HepG2 (cell line): ENCODE measurements around the gene CTBP1. TPM values are rescaled to one million over a fixed set of nuclear protein-coding genes. Genes with fewer than 3 reads are reported as not detected.

Source experiments
- ATAC-seq: fragments of 200-7000 bp; cut with Tn5 transposase; 3 replicates; pipeline ENCODE4 v1.9.1; 2020; ENCODE audit warnings: mild to moderate bottlenecking, moderate library complexity
- BruUV-seq: library from RNA; stranded (reverse); fragments of 400-500 nt; replicated peaks from 2 replicates; lab custom pipeline; 2021; lab: Mats Ljungman, UMichigan
- CTCF ChIA-PET: fragments of 300-600 bp; formaldehyde crosslinking; extraction: SDS; loops from one replicate; lab custom pipeline; 2021; ENCODE audit warnings: low total read pairs, inconsistent platforms, low intra/inter-chr PET ratio; lab: Yijun Ruan, JAX
- POLR2A ChIA-PET: fragments of 350-600 bp; sonication (Branson Sonifier 250); formaldehyde crosslinking; loops from one replicate; lab custom pipeline; 2020; ENCODE audit warnings: antibody characterized with exemption, inconsistent platforms; lab: Yijun Ruan, JAX
- DNase-seq: peaks from one replicate; pipeline ENCODE4 v3.0.0-alpha.2; 2015; ENCODE audit warnings: low spot score
- FAIRE-seq: peaks from 3 replicates; lab custom pipeline; 2011; peaks lifted over from hg19 to GRCh38; lab: Jason Lieb, UNC
- H2AFZ ChIP-seq: one replicate; pipeline ENCODE4 v1.6.1; 2011; ENCODE audit warnings: low read length, inconsistent platforms
- H3K27ac ChIP-seq: fragments of 300-600 bp; 3 replicates; pipeline ENCODE4 v1.8.0; 2011; ENCODE audit warnings: mixed run types, mild to moderate bottlenecking, mixed read lengths, low read length, inconsistent platforms; ENCODE audit not compliant: insufficient read depth; ENCODE audit errors: extremely low read length
- H3K27me3 ChIP-seq, 2 experiments: fragments of 200-600 bp in 1 of 2; 2 replicates in 1 of 2; 3 replicates in 1 of 2; pipeline versions ENCODE4 v1.6.0 to v1.8.0; 2011; ENCODE audit warnings: low read length in 2 of 2, mild to moderate bottlenecking in 2 of 2, moderate library complexity in 2 of 2, inconsistent platforms in 1 of 2; ENCODE audit not compliant: insufficient read depth in 2 of 2, control insufficient read depth in 1 of 2
- H3K36me3 ChIP-seq, 2 experiments: fragments of 200-600 bp in 1 of 2; replicated peaks in 1 of 2; 2 replicates in 1 of 2; 3 replicates in 1 of 2; pipeline versions ENCODE4 v1.5.1 to v1.8.0; 2011; ENCODE audit warnings: low read length in 2 of 2, inconsistent platforms in 1 of 2; ENCODE audit not compliant: insufficient read depth in 2 of 2, control insufficient read depth in 1 of 2
- H3K4me1 ChIP-seq: 2 replicates; pipeline ENCODE4 v1.5.1; 2012; ENCODE audit warnings: low read length, inconsistent platforms; ENCODE audit not compliant: insufficient read depth
- H3K4me2 ChIP-seq: 2 replicates; pipeline ENCODE4 v1.6.0; 2011; ENCODE audit warnings: low read depth, low read length, inconsistent platforms
- H3K4me3 ChIP-seq, 3 experiments: fragments of 200-600 bp in 1 of 3; sonication (generic), shearing (Covaris generic) in 1 of 3; replicated peaks in 1 of 3; 2 replicates each; pipeline ENCODE4 v1.5.1; 2011 to 2016; ENCODE audit warnings: low read length in 3 of 3, inconsistent platforms in 2 of 3, low read depth in 2 of 3, mild to moderate bottlenecking in 2 of 3, control low read depth in 1 of 3, mixed read lengths in 1 of 3; ENCODE audit not compliant: insufficient read depth in 1 of 3
- H3K79me2 ChIP-seq: one replicate; pipeline ENCODE4 v1.6.1; 2011; ENCODE audit warnings: low read length, inconsistent platforms; ENCODE audit not compliant: insufficient read depth
- H3K9ac ChIP-seq: 2 replicates; pipeline ENCODE4 v1.6.0; 2011; ENCODE audit warnings: mild to moderate bottlenecking, low read depth, low read length, inconsistent platforms; ENCODE audit not compliant: insufficient read depth
- H3K9me3 ChIP-seq: 2 replicates; pipeline ENCODE4 v1.5.1; 2012; ENCODE audit warnings: mild to moderate bottlenecking, low read length
- H4K20me1 ChIP-seq: 2 replicates; pipeline ENCODE4 v1.6.0; 2011; ENCODE audit warnings: inconsistent platforms, mild to moderate bottlenecking, low read length, moderate library complexity; ENCODE audit not compliant: insufficient read depth
- AGO2 ChIP-seq: fragments of 200-400 bp; formaldehyde crosslinking; optimal IDR thresholded peaks from 2 replicates; pipeline ENCODE3; 2017; ENCODE audit warnings: mild to moderate bottlenecking, low read depth, low read length, moderate library complexity
- AKAP8 ChIP-seq: sonication (generic); formaldehyde crosslinking; IDR thresholded peaks from 2 replicates; pipeline ENCODE4 v1.5.1; 2020; ENCODE audit warnings: mild to moderate bottlenecking, missing genetic modification reagents
- FOXP1 ChIP-seq, 2 experiments: fragments of 450-650 bp in 1 of 2; IDR thresholded peaks; 2 replicates each; pipeline ENCODE4 v1.6.1; 2017 to 2018; ENCODE audit warnings: antibody characterized with exemption in 1 of 2
- NRL ChIP-seq: sonication (generic); formaldehyde crosslinking; IDR thresholded peaks from 2 replicates; pipeline ENCODE4 v1.5.0; 2020; ENCODE audit warnings: missing genetic modification reagents, mild to moderate bottlenecking, moderate library complexity, borderline replicate concordance
- ZNF558 ChIP-seq: sonication (generic); formaldehyde crosslinking; IDR thresholded peaks from 2 replicates; pipeline ENCODE4 v1.9.0; 2022; ENCODE audit warnings: mild to moderate bottlenecking, missing genetic modification reagents, borderline replicate concordance
- ZNF607 ChIP-seq: sonication (generic); formaldehyde crosslinking; IDR thresholded peaks from 2 replicates; pipeline ENCODE4 v1.5.1; 2020; ENCODE audit warnings: missing genetic modification reagents, mild to moderate bottlenecking, borderline replicate concordance
- WGBS: methylation state at CpG from one replicate; pipeline ENCODE4 v1.1.6; 2017; ENCODE audit warnings: low lambda C conversion rate; 5-methylcytosine and 5-hydroxymethylcytosine counted together
- in situ Hi-C: cut with HindIII; loops from 2 replicates; pipeline ENCODE4 v1.10.0; 2017; ENCODE audit warnings: low pct_unique_long_range_greater_than_20kb; ENCODE audit not compliant: extremely low pct_ligation_motif_present
- intact Hi-C: fragments of 100-400 bp; cut with micrococcal nuclease; formaldehyde crosslinking; loops from one replicate; pipeline ENCODE4 v1.10.0; 2022; ENCODE audit not compliant: unreplicated experiment
- polyA plus RNA-seq, 8 experiments: library from polyadenylated mRNA; depleted of rRNA in 3 of 8; stranded (reverse) in 7 of 8; unstranded in 1 of 8; fragments of >200 nt; fragmentation: Illumina TruSeq in 4 of 8; extraction: Trizol in 4 of 8; gene quantifications; 2 replicates each; pipeline versions ENCODE4 v1.2.1 to v1.2.3, GENCODE V29; 2011 to 2016; ENCODE audit warnings: low read depth in 4 of 8, missing spikeins in 1 of 8, mixed read lengths in 1 of 8; ENCODE audit not compliant: insufficient read depth in 1 of 8
- total RNA-seq, 5 experiments: library from RNA; depleted of rRNA; stranded (reverse); fragments of >200 nt; fragmentation: Illumina TruSeq; extraction: Trizol; gene quantifications; 2 replicates each; pipeline ENCODE4 v1.2.3, GENCODE V29; 2016; ENCODE audit warnings: low read depth in 1 of 5

The CTBP1 gene
- total and polyA plus RNA-seq, 2 of the 13 experiments (the other 11 are each of a cell fraction or from before 2014, with no cell fraction given), result 78.5 to 112 TPM

DNA sequence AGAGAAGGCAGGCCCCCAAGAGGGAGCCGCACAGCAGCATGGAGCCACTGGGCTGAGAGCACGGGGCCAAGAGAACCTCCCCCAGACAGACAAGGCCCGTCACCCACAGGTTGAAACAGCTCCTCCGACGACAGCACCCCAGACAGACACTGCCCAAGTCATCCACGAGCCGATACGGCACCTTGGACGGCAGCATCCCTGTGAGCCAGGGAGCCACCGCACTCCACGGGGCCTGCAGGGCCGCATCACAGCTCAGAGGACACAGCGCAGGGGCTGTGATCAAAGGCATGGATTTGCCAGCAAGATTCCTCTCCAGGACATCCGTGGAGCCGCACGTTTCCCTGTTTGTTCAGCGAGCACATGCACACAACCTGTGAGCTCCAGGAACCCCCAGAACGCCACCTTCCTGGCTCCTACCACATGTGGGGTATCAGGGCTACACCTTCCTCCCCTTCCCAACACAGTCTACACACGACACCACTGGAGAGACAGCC is 3.9 kb downstream of the CTBP1 start (continued):
- TF ChIP-seq FOXP1 (IDR thresholded peaks at IDR 0.05) (no peak), FOXP1 (CRISPR knock-in tag; IDR thresholded peaks at IDR 0.05) (no peak), ZNF558 (CRISPR knock-in tag) (no peak), NRL (CRISPR knock-in tag) (0 out of 2 replicates have a peak, but pooled peaks have one; percentile 17)

DNA sequence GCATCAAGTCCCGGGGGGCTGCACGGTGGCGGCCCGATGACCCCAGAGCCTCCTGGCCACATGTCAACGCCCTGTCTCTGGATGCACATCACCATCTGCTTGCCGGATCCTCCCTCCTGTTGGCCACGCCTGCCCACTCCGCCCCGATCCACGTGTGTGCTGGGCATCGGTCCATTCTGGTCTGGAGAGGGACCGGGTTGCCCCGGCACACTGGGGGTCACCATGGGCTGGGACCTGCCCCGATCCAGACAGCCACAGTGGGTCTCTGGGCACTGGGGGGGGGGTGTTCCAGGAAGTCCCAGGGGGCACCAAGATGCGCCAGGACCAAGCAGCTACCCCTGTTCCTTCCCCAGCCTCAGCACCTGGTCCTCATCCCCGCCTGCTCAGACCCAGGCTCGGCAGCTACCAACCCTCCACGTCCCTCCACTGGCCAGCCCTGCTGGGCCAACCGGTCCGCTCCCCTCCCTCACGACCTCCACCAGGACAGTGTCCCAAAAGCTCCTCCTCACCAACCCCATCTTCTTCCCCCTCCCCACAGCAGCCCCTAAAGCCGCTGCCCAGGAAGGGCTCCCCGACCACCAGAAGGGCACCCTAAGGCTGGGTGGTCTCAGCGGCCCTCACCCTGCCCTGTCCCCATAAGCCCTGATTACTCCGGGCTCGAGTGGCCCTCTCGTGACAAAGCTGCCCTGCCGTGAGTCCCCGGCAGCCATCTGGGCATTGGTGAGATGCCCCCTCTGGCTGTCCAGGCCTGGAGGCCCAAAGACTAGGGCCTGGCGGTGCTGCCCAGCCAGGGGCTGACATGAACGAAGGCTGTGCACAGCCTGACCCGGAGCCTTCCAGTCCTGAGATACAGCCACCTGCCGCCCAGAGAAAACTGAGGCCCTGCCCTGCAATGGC is 4.6 kb downstream of the CTBP1 start:
- TF ChIP-seq AKAP8 (CRISPR knock-in tag) (peak; percentile 16; the same call in 1 of the 2 replicates), AGO2 (peak; percentile 20), ZNF607 (CRISPR knock-in tag) (no peak)
- TF ChIP-seq, all 625 proteins: peak for 2
- FAIRE-seq (no peak), ATAC-seq (no peak), DNase-seq (no peak)
- no peak overlapping the region for H3K27ac ChIP-seq
- peaks cover 25% of the 10 kb centered on the region for H3K4me1 ChIP-seq
- ChIA-PET POLR2A (no interaction called here), CTCF (no interaction called here)
- H3K9ac ChIP-seq, result no peak overlapping the region
- no peaks in the 10 kb centered on the region for H3K27me3 ChIP-seq
- BruUV-seq, result no TSS peak
- H4K20me1 ChIP-seq, result peaks cover 56% of the 10 kb centered on the region
- intact Hi-C loops, result no loop called here
- H3K79me2 ChIP-seq, result peaks cover 73% of the 10 kb centered on the region
- WGBS, result 94% methylated on average over 18 of the region's 33 CpGs
- H3K36me3 ChIP-seq, result peaks cover 5 to 16% of the 10 kb centered on the region in 2 experiments
- H3K4me3 ChIP-seq, result no peak overlapping the region
- H3K9me3 ChIP-seq, result no peaks in the 10 kb centered on the region
- H2AFZ ChIP-seq, result no peak overlapping the region
- H3K4me2 ChIP-seq, result no peak overlapping the region
- in situ Hi-C loops, result no loop called here
